Neural cell (in vitro differentiated cells): ENCODE measurements around the gene AGPS. TPM values are rescaled to one million over a fixed set of nuclear protein-coding genes. Genes with fewer than 3 reads are reported as not detected.

Source experiments
- H2AFZ ChIP-seq: fragments of 200-600, 300-800 bp; sonication (generic), shearing (Covaris generic); 2 replicates; pipeline ENCODE4 v1.6.0; 2014; ENCODE audit warnings: low read depth, mild to moderate bottlenecking, antibody characterized with exemption, low read length, moderate library complexity
- H3F3A ChIP-seq: fragments of 200-600 bp; shearing (Covaris generic); 2 replicates; pipeline ENCODE4 v1.6.1; 2016; ENCODE audit warnings: mild to moderate bottlenecking, moderate library complexity, mixed read lengths, antibody characterized with exemption, low read length; ENCODE audit not compliant: insufficient read depth, poor library complexity, severe bottlenecking
- H3K27ac ChIP-seq: fragments of 200-600, 300-800 bp; sonication (generic), shearing (Covaris generic); 2 replicates; pipeline ENCODE4 v1.5.1; 2014; ENCODE audit warnings: mild to moderate bottlenecking, low read length, moderate library complexity
- H3K27me3 ChIP-seq: fragments of 300-800, 200-600 bp; sonication (generic), shearing (Covaris generic); 2 replicates; pipeline ENCODE4 v1.6.0; 2014; ENCODE audit warnings: mild to moderate bottlenecking, low read depth, low read length, moderate library complexity; ENCODE audit not compliant: insufficient read depth
- H3K36me3 ChIP-seq: fragments of 300-800, 200-600 bp; sonication (generic), shearing (Covaris generic); 2 replicates; pipeline ENCODE4 v1.5.1; 2014; ENCODE audit warnings: mild to moderate bottlenecking, antibody characterized with exemption, low read length, moderate library complexity; ENCODE audit not compliant: insufficient read depth
- H3K4me2 ChIP-seq: fragments of 300-800, 200-600 bp; sonication (generic), shearing (Covaris generic); 2 replicates; pipeline ENCODE4 v1.6.0; 2014; ENCODE audit warnings: mild to moderate bottlenecking, low read length
- H3K4me3 ChIP-seq: fragments of 300-800, 200-600 bp; sonication (generic), shearing (Covaris generic); 2 replicates; pipeline ENCODE4 v1.5.1; 2014; ENCODE audit warnings: mild to moderate bottlenecking, low read length, moderate library complexity
- H3K79me2 ChIP-seq: fragments of 200-600 bp; shearing (Covaris generic); replicated peaks from 2 replicates; pipeline ENCODE4 v1.6.0; 2014; ENCODE audit warnings: mild to moderate bottlenecking, low read length, moderate library complexity; ENCODE audit not compliant: insufficient read depth
- H3K9ac ChIP-seq: fragments of 300-800, 200-600 bp; sonication (generic), shearing (Covaris generic); 2 replicates; pipeline ENCODE4 v1.6.1; 2016; ENCODE audit warnings: mild to moderate bottlenecking, low read length, mixed read lengths
- H3K9me2 ChIP-seq: fragments of 200-600 bp; shearing (Covaris generic); 2 replicates; pipeline ENCODE4 v1.6.1; 2016; ENCODE audit warnings: mild to moderate bottlenecking, low read length, mixed read lengths; ENCODE audit not compliant: insufficient read depth
- H3K9me3 ChIP-seq: fragments of 200-600, 300-800 bp; sonication (generic), shearing (Covaris generic); 2 replicates; pipeline ENCODE4 v1.6.1; 2016; ENCODE audit warnings: mild to moderate bottlenecking, mixed run types, low read length, moderate library complexity, mixed read lengths
- H4K20me1 ChIP-seq: fragments of 200-600 bp; shearing (Covaris generic); 2 replicates; pipeline ENCODE4 v1.6.1; 2016; ENCODE audit warnings: mild to moderate bottlenecking, mixed run types; ENCODE audit not compliant: insufficient read depth
- CTCF ChIP-seq: fragments of 450-650 bp; IDR thresholded peaks from 2 replicates; pipeline ENCODE4 v1.5.1; 2014; ENCODE audit warnings: antibody characterized with exemption, mild to moderate bottlenecking, moderate library complexity; ENCODE audit not compliant: poor library complexity, severe bottlenecking
- EP300 ChIP-seq: fragments of 450-650 bp; conservative IDR thresholded peaks from 2 replicates; pipeline ENCODE4 v1.6.1; 2014; ENCODE audit warnings: antibody characterized with exemption, mild to moderate bottlenecking, moderate library complexity; ENCODE audit not compliant: poor library complexity, severe bottlenecking
- EZH2 ChIP-seq: fragments of 200-600, 300-800 bp; shearing (Covaris generic), sonication (generic); IDR thresholded peaks from 2 replicates; pipeline ENCODE4 v1.6.1; 2014; ENCODE audit warnings: antibody characterized with exemption, low read length, borderline replicate concordance, mild to moderate bottlenecking; ENCODE audit not compliant: insufficient read depth, poor library complexity, severe bottlenecking
- MXI1 ChIP-seq: fragments of 450-650 bp; conservative IDR thresholded peaks from 2 replicates; pipeline ENCODE4 v1.6.1; 2014; ENCODE audit warnings: antibody characterized with exemption, mild to moderate bottlenecking; ENCODE audit not compliant: poor library complexity, severe bottlenecking
- POLR2AphosphoS5 ChIP-seq: IDR thresholded peaks from 2 replicates; pipeline ENCODE4 v1.6.1; 2012
- RAD21 ChIP-seq: fragments of 450-650 bp; conservative IDR thresholded peaks from 2 replicates; pipeline ENCODE4 v1.6.1; 2014; ENCODE audit warnings: antibody characterized with exemption, mild to moderate bottlenecking, moderate library complexity
- REST ChIP-seq: IDR thresholded peaks from 2 replicates; pipeline ENCODE4 v1.6.1; 2012; ENCODE audit warnings: borderline replicate concordance
- SMC3 ChIP-seq: fragments of 450-650 bp; conservative IDR thresholded peaks from 2 replicates; pipeline ENCODE4 v1.6.1; 2014; ENCODE audit warnings: antibody characterized with exemption, mild to moderate bottlenecking, moderate library complexity; ENCODE audit not compliant: poor library complexity
- TAF1 ChIP-seq: IDR thresholded peaks from 2 replicates; pipeline ENCODE4 v1.6.1; 2012; ENCODE audit warnings: low read depth
- polyA minus RNA-seq: library from RNA; depleted of rRNA, polyadenylated mRNA; stranded (reverse); fragments of >200 nt; gene quantifications from 2 replicates; pipeline ENCODE4 v1.2.3, GENCODE V29; 2014
- polyA plus RNA-seq: library from polyadenylated mRNA; depleted of rRNA; stranded (reverse); fragments of >200 nt; gene quantifications from 2 replicates; pipeline ENCODE4 v1.2.3, GENCODE V29; 2014

The AGPS gene
- polyA plus RNA-seq (29.9 and 31.0 TPM in 2 replicates), polyA minus RNA-seq (77.4 and 83.0 TPM in 2 replicates)

GRCh38 chr2:177392373-177393202, at the start of gene AGPS:
AGPS (plus strand) TSS chr2:177392773; CDS start chr2:177392790, 17 bp downstream.
- no peaks in the 10 kb centered on the region for H3K9me2 ChIP-seq
- TF ChIP-seq REST (no peak), POLR2AphosphoS5 (peak; percentile 62), CTCF (peak; percentile 51), TAF1 (peak; percentile 58), EZH2 (no peak), RAD21 (no peak), EP300 (peak; percentile 31), MXI1 (peak; percentile 77), SMC3 (no peak)
- no peaks in the 10 kb centered on the region for H3K27me3 ChIP-seq
- H3K4me3 ChIP-seq = peak within 1 kb of the TSS; percentile 91
- peaks cover 28% of the 10 kb centered on the region for H3K79me2 ChIP-seq
- peak within 1 kb of the TSS; percentile 81 for H3K9ac ChIP-seq
- no peaks in the 10 kb centered on the region for H4K20me1 ChIP-seq
- H2AFZ ChIP-seq = peak within 1 kb of the TSS; percentile 89
- H3K36me3 ChIP-seq = no peaks in the 10 kb centered on the region
- peak within 1 kb of the TSS; percentile 23 for H3K27ac ChIP-seq
- peak within 1 kb of the TSS; percentile 83 for H3K4me2 ChIP-seq
- no peaks in the 10 kb centered on the region for H3F3A ChIP-seq
- H3K9me3 ChIP-seq = no peaks in the 10 kb centered on the region

GRCh38 chr2:177343773-177344172, 48.8 kb upstream of the AGPS start:
- Histone ChIP-seq H3K4me2 (no peak overlapping the region), H3K9me2 (no peaks in the 10 kb centered on the region), H4K20me1 (no peaks in the 10 kb centered on the region), H3K27me3 (no peaks in the 10 kb centered on the region), H3K36me3 (no peaks in the 10 kb centered on the region), H2AFZ (no peak overlapping the region), H3K27ac (no peak overlapping the region), H3K9me3 (no peaks in the 10 kb centered on the region), H3K9ac (no peak overlapping the region), H3K79me2 (no peaks in the 10 kb centered on the region), H3F3A (no peaks in the 10 kb centered on the region), H3K4me3 (no peak overlapping the region)
- TF ChIP-seq SMC3 (no peak), MXI1 (no peak), CTCF (no peak), REST (no peak), POLR2AphosphoS5 (no peak)
